SKM-1 (cell line): ENCODE measurements around the gene TBC1D22A.

ENCODE experiments used
- DNase-seq: peaks from one replicate; lab custom pipeline; 2025; ENCODE audit not compliant: unreplicated experiment; lab: John Stamatoyannopoulos, UW

TBC1D22A gene

GRCh38 chr22:47089796-47090460, 327.5 kb downstream of the TBC1D22A start:
- DNase-seq = no peak

GRCh38 chr22:47090591-47091245, 328.3 kb downstream of the TBC1D22A start:
- DNase-seq = no peak

- no peak for DNase-seq
Measured at GRCh38 chr22:47091246-47091651, 328.8 kb downstream of the TBC1D22A start.

GRCh38 chr22:47091921-47092700, 329.7 kb downstream of the TBC1D22A start:
- no peak for DNase-seq

- DNase-seq = no peak
Measured at GRCh38 chr22:47092896-47093311, 330.5 kb downstream of the TBC1D22A start.

- DNase-seq = no peak
Measured at GRCh38 chr22:47093720-47094119, 331.3 kb downstream of the TBC1D22A start.

- DNase-seq = no peak
Measured at GRCh38 chr22:47094861-47095330, 332.4 kb downstream of the TBC1D22A start.

GRCh38 chr22:47095395-47096122, 333.1 kb downstream of the TBC1D22A start:
- DNase-seq = no peak

- no peak for DNase-seq
Measured at GRCh38 chr22:47098121-47098520, 335.7 kb downstream of the TBC1D22A start.

GRCh38 chr22:47098554-47098953, 336.1 kb downstream of the TBC1D22A start:
- no peak for DNase-seq

GRCh38 chr22:47100019-47100418, 337.6 kb downstream of the TBC1D22A start:
- DNase-seq = no peak

GRCh38 chr22:47100646-47101200, 338.3 kb downstream of the TBC1D22A start:
- no peak for DNase-seq

- no peak for DNase-seq
Measured at GRCh38 chr22:47101321-47101885, 339.0 kb downstream of the TBC1D22A start.

GRCh38 chr22:47102081-47102480, 339.6 kb downstream of the TBC1D22A start:
- DNase-seq = no peak

GRCh38 chr22:47102648-47103047, 340.2 kb downstream of the TBC1D22A start:
- DNase-seq = no peak

- DNase-seq = no peak
Measured at GRCh38 chr22:47105085-47105484, 342.6 kb downstream of the TBC1D22A start.

- no peak for DNase-seq
Measured at GRCh38 chr22:47106806-47107205, 344.4 kb downstream of the TBC1D22A start.

- DNase-seq = no peak
Measured at GRCh38 chr22:47107431-47107830, 345.0 kb downstream of the TBC1D22A start.

- DNase-seq = no peak
Measured at GRCh38 chr22:47110817-47111443, 348.5 kb downstream of the TBC1D22A start.
